Caco-2 (cell line): ENCODE results near the gene RFX1. TPM values are rescaled to one million over a fixed set of nuclear protein-coding genes. Genes with fewer than 3 reads are reported as not detected.

Experiments
- BruUV-seq: library from RNA; stranded (reverse); fragments of 400-500 nt; replicated peaks from 2 replicates; lab custom pipeline; 2021; lab: Mats Ljungman, UMichigan
- CTCF ChIA-PET: fragments of 300-600 bp; sonication (Branson Sonifier 250); formaldehyde crosslinking; loops from one replicate; lab custom pipeline; 2022; ENCODE audit warnings: antibody characterized with exemption; lab: Charles Lee
- POLR2A ChIA-PET: fragments of 300-600 bp; sonication (Branson Sonifier 250); formaldehyde crosslinking; loops from one replicate; lab custom pipeline; 2022; ENCODE audit warnings: antibody characterized with exemption; lab: Charles Lee
- DNase-seq, 2 experiments: peaks; one replicate each; pipeline versions ENCODE4 v3.0.0 to v3.0.0-alpha.2; 2020 to 2022
- H3K27me3 ChIP-seq: replicated peaks from 2 replicates; pipeline ENCODE4 v1.6.0; 2011; ENCODE audit warnings: low read length; ENCODE audit not compliant: control insufficient read depth, insufficient read depth
- H3K36me3 ChIP-seq: 2 replicates; pipeline ENCODE4 v1.5.1; 2011; ENCODE audit warnings: low read length; ENCODE audit not compliant: control insufficient read depth, insufficient read depth
- H3K4me1 ChIP-seq: fragments of 250-450 bp; sonication (Bioruptor Pico); 2 replicates; pipeline ENCODE4 v1.5.1; 2020; ENCODE audit warnings: mild to moderate bottlenecking
- H3K4me3 ChIP-seq: 2 replicates; pipeline ENCODE4 v1.5.1; 2011; ENCODE audit warnings: low read depth, mild to moderate bottlenecking, control low read depth, low read length
- H3K9me3 ChIP-seq: fragments of 250-450 bp; sonication (Bioruptor Pico); 2 replicates; pipeline ENCODE4 v1.5.1; 2020; ENCODE audit warnings: mild to moderate bottlenecking, moderate library complexity
- H3K27ac Mint-ChIP-seq: one replicate; pipeline ENCODE4 v1.8.0; 2022; ENCODE audit warnings: mixed read lengths; ENCODE audit not compliant: unreplicated experiment
- H3K27me3 Mint-ChIP-seq: one replicate; pipeline ENCODE4 v1.8.0; 2022; ENCODE audit warnings: mixed read lengths; ENCODE audit not compliant: insufficient read depth, unreplicated experiment
- H3K36me3 Mint-ChIP-seq: one replicate; pipeline ENCODE4 v1.8.0; 2022; ENCODE audit warnings: mild to moderate bottlenecking, mixed read lengths; ENCODE audit not compliant: insufficient read depth, unreplicated experiment
- H3K4me1 Mint-ChIP-seq: one replicate; pipeline ENCODE4 v1.8.0; 2022; ENCODE audit warnings: low read depth, mixed read lengths; ENCODE audit not compliant: unreplicated experiment
- H3K4me3 Mint-ChIP-seq: one replicate; pipeline ENCODE4 v1.8.0; 2022; ENCODE audit warnings: mild to moderate bottlenecking, moderate library complexity, mixed read lengths; ENCODE audit not compliant: unreplicated experiment
- H3K9me3 Mint-ChIP-seq: one replicate; pipeline ENCODE4 v1.8.0; 2022; ENCODE audit warnings: mixed read lengths; ENCODE audit not compliant: unreplicated experiment
- CTCF ChIP-seq, 2 experiments: fragments of 200-600 bp in 1 of 2; IDR thresholded peaks; 1 replicate in 1 of 2; 2 replicates in 1 of 2; pipeline versions ENCODE4 v1.5.1 to v1.8.0; 2011 to 2022; ENCODE audit warnings: antibody characterized with exemption in 1 of 2, control low read depth in 1 of 2, inconsistent platforms in 1 of 2, low read depth in 1 of 2, low read length in 1 of 2, mild to moderate bottlenecking in 1 of 2, moderate library complexity in 1 of 2; ENCODE audit not compliant: insufficient read depth in 1 of 2, severe bottlenecking in 1 of 2, unreplicated experiment in 1 of 2
- intact Hi-C: fragments of 100-400 bp; cut with micrococcal nuclease; formaldehyde crosslinking; loops from one replicate; pipeline ENCODE4 v1.10.0; 2022; ENCODE audit not compliant: unreplicated experiment
- total RNA-seq: library from RNA; stranded (reverse); gene quantifications from 2 replicates; pipeline ENCODE4 v1.2.3, GENCODE V29; 2022

RFX1 gene
- total RNA-seq, 1 experiment from 2014 or later = 11.5 TPM

- Mint-ChIP-seq H3K36me3 (peaks cover 6% of the 10 kb centered on the region), H3K27ac (no peak overlapping the region), H3K9me3 (no peaks in the 10 kb centered on the region), H3K27me3 (no peaks in the 10 kb centered on the region), H3K4me3 (no peak overlapping the region), H3K4me1 (no peaks in the 10 kb centered on the region)
- ChIA-PET POLR2A (no interaction called here), CTCF (interaction anchor here (0.6 kb wide), 1 partner anchor 15 kb away, joined by 4 read pairs; no protein-coding TSS in a partner anchor)
- no peak for DNase-seq
- intact Hi-C loops = no loop called here
- BruUV-seq = no TSS peak
- H3K27me3 ChIP-seq = no peaks in the 10 kb centered on the region
- H3K9me3 ChIP-seq = no peaks in the 10 kb centered on the region
- H3K4me3 ChIP-seq = no peak overlapping the region
- TF ChIP-seq CTCF (IDR thresholded peaks at IDR 0.05; ENCODE audit: insufficient read depth in 1 of 2, low read depth in 1 of 2, low read length in 1 of 2, severe bottlenecking in 1 of 2, unreplicated experiment in 1 of 2) = no peak
- no peaks in the 10 kb centered on the region; the same call in 1 of the 2 replicates for H3K36me3 ChIP-seq
- H3K4me1 ChIP-seq = no peaks in the 10 kb centered on the region
Observed at GRCh38 chr19:13995878-13996765, 10.0 kb downstream of the RFX1 start.

GRCh38 chr19:13995017-13995728 is 10.9 kb downstream of the RFX1 start:
- H3K9me3 ChIP-seq = no peaks in the 10 kb centered on the region
- no peaks in the 10 kb centered on the region for H3K4me1 ChIP-seq
- H3K4me3 ChIP-seq = no peak overlapping the region
- intact Hi-C loops = no loop called here
- TF ChIP-seq CTCF (IDR thresholded peaks at IDR 0.05; ENCODE audit: insufficient read depth in 1 of 2, low read depth in 1 of 2, low read length in 1 of 2, severe bottlenecking in 1 of 2, unreplicated experiment in 1 of 2) = no peak
- no peak overlapping the region for H3K4me3 Mint-ChIP-seq
- no peaks in the 10 kb centered on the region; the same call in 1 of the 2 replicates for H3K36me3 ChIP-seq
- no peak overlapping the region for H3K27ac Mint-ChIP-seq
- POLR2A ChIA-PET = no interaction called here
- no peak for DNase-seq
- no peaks in the 10 kb centered on the region for H3K27me3 ChIP-seq
- H3K36me3 Mint-ChIP-seq = peaks cover 6% of the 10 kb centered on the region
- no TSS peak for BruUV-seq
- H3K9me3 Mint-ChIP-seq = no peaks in the 10 kb centered on the region
- CTCF ChIA-PET = interaction anchor here (0.6 kb wide), 1 partner anchor 16 kb away, joined by 4 read pairs; no protein-coding TSS in a partner anchor
- H3K27me3 Mint-ChIP-seq = no peaks in the 10 kb centered on the region
- H3K4me1 Mint-ChIP-seq = no peaks in the 10 kb centered on the region

- ChIA-PET POLR2A (interaction anchor here (0.6 kb wide), 1 partner anchor 137 kb away, joined by 13 read pairs; no protein-coding TSS in a partner anchor), CTCF (no interaction called here)
- Mint-ChIP-seq H3K27ac (no peak overlapping the region), H3K4me3 (no peak overlapping the region), H3K9me3 (no peaks in the 10 kb centered on the region), H3K4me1 (peaks cover 10% of the 10 kb centered on the region), H3K36me3 (peaks cover 10% of the 10 kb centered on the region), H3K27me3 (no peaks in the 10 kb centered on the region)
- TF ChIP-seq CTCF (IDR thresholded peaks at IDR 0.05; ENCODE audit: insufficient read depth in 1 of 2, low read depth in 1 of 2, low read length in 1 of 2, severe bottlenecking in 1 of 2, unreplicated experiment in 1 of 2) = no peak
- H3K36me3 ChIP-seq = no peaks in the 10 kb centered on the region; the same call in 1 of the 2 replicates
- no peak for DNase-seq
- no peaks in the 10 kb centered on the region for H3K9me3 ChIP-seq
- no TSS peak for BruUV-seq
- no peak overlapping the region for H3K4me3 ChIP-seq
- no peaks in the 10 kb centered on the region for H3K4me1 ChIP-seq
- intact Hi-C loops = no loop called here
- H3K27me3 ChIP-seq = no peaks in the 10 kb centered on the region
Observed at GRCh38 chr19:13993590-13994300, 12.4 kb downstream of the RFX1 start.
